HL-60/S4 (cell line): ENCODE results near the gene RWDD2A.
"Not testable (repeated sequence)": the region's sequence is repeated elsewhere in the genome, so short reads cannot be mapped to it uniquely, and the experiment has no call there.

Experiments used
- in situ Hi-C: fragments of 300-500 bp; cut with MboI; formaldehyde crosslinking; loops from 2 replicates; pipeline ENCODE4 v1.14.3; 2022; ENCODE audit warnings: low sequenced_read_pairs

The RWDD2A gene

DNA sequence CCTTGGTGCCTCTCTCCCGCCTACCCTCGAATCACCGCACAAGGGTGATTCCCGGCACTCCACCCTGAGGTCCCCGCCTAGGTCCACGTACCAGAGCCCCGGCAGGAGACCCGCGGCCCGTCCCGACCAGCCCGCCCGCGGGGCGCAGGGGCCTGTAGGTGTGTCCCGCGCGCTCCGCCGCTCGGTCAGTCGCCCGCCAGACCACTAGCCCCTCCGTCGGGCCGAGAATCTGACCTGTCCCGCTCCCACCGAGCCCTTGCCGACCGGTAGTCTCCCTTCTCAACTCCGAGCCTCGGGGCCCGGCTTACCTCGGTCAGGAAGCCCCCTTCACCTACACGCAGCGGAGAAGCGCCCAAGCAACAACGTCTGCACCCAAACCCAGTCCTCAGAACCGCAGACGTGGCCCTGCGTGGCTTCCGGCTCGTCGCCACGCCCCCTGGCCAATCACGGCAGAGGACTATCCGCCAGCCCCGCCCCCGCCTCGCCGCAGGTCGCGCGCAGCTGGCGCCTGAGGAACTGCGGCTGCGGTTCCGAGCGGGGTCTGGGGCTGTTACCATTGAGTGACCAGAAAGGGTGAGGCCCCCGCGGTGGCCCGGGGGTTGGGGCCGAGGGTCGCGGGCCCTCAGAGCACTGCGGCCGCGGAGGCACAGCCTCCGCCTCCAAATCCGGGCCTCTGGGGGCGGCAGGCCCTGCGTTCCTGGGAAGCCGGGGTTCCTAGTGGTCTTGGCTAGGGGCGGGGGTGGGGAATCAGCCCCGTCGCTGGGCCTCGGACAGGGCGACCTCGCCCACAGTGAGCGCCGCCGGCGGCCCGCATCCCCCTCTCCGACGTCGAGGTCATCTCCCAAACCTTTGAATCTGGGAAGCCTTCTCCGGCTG is at the start of gene RWDD2A, which contains the start of gene PGM3:
Gene RWDD2A (plus strand): TSS at position 487 of the 876 bp plus-strand sequence. CDS start 1,095 bp downstream, outside the sequence.
Gene PGM3 (minus strand): TSS at position 395 of the 876 bp plus-strand sequence. CDS start 2,253 bp downstream, outside the sequence.
- in situ Hi-C loops = no loop called here

DNA sequence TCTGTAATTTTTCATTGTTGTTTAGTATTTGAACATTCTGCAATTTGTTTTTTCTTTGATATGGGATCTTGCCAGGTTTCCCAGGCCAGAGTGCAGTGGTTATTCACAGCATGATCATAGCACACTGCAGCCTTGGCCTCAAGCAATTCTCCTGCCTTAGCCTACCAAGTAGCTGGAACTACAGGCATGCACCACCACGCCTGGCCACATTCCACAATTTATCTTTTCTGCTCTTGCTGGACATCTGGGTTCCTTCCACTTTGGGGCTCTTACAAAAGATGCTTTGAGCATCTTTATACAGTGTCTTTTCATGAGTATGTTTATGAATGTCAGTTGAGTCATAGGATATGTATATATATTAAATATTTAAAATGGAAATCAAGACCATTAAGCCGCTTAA is 42.0 kb upstream of the RWDD2A start:
- in situ Hi-C loops = no loop called here

GRCh38 chr6:83152913-83153312 is 40.2 kb upstream of the RWDD2A start:
- in situ Hi-C loops = no loop called here

DNA sequence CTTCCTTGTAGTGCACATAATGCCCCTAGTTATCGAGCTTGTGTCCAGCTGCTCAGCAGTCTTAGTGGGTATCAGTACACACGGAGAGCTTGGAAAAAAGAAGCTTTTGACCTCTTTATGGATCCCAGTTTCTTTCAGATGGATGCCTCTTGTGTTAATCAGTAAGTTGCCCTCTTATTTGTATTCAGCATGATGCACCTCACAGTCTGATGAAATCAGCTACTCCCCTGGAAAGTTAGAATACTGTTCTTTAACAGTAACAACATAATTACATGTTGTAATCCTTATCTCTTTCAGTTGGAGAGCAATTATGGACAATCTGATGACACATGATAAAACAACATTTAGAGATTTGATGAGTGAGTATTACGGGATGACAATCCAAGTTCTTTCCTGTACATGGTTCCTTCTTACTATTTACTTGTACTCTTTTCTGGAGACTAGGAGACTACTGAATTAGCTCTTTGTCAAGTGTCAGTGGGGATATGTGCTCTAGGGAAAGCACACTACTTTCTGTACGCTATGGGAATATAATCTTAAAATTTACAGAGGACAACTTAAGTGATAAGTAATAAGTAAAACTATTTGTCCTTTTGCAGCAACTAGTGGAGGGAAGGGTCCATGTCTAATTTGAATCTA is 39.2 kb upstream of the RWDD2A start:
- in situ Hi-C loops = no loop called here

DNA sequence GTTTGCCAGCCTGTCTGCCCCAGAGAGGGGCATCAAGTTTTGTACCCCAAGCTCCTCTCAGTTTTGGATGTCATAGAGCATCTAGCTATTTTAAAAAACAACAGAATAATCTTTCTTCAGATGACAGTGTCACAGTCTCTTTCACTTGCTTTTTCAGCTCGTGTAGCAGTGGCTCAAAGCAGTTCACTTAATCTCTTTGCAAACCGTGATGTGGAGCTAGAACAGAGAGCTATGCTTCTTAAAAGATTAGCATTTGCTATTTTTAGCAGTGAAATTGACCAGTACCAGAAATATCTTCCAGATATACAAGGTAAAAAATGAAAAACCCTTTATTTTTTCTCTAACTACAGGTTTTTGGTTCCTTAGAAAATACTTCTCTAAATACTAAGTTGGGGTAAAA is 37.4 kb upstream of the RWDD2A start:
- in situ Hi-C loops = no loop called here

- in situ Hi-C loops = no loop called here
Observed at GRCh38 chr6:83160167-83160566, 33.0 kb upstream of the RWDD2A start.

DNA sequence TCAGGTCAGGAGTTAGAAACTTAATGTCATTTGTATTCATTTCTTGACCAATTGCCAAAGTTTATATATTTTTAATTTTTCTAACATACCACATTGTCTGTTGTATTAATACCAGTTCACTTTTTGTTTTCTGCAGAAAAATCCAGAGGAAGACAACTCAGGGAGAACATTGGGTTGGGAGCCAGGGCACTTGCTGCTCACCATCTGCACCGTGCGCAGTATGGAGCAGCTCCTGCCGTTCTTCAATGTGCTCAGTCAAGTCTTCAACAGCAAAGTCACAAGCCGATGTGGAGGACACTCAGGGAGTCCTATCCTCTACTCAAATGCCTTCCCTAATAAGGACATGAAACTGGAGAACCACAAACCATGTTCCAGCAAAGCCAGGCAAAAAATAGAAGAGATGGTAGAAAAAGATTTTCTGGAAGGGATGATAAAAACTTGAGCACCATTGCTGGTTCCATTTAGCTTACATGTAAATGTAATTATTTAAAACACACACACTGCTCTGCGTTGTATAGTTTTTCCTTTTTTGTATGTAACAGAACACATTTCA is 25.4 kb upstream of the RWDD2A start:
- in situ Hi-C loops = no loop called here

GRCh38 chr6:83168556-83168955 is 24.6 kb upstream of the RWDD2A start:
- in situ Hi-C loops = no loop called here

GRCh38 chr6:83169106-83169505 is 24.1 kb upstream of the RWDD2A start:
- in situ Hi-C loops = no loop called here

DNA sequence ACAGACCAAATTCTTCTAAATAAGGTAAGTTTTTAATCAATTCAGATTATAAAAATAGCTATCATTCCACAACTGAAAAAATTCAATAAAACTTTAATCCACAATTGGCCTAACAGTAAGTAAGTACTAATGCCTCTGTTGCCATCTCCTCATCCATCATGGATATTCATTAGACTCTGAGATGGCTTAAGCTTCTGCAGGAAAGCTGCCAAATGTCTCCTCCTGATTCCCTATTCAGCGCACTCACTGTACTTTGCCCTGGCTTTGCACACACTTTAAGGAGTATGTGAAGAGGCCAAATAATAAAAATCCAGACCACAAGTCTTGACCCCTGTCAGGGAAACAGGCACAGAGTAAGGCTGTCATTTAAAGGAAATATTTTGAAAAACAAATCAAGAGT is 23.6 kb upstream of the RWDD2A start:
- in situ Hi-C loops = no loop called here

- in situ Hi-C loops = no loop called here
Observed at GRCh38 chr6:83176246-83176645, 16.9 kb upstream of the RWDD2A start.

GRCh38 chr6:83180426-83180950 is 12.7 kb upstream of the RWDD2A start:
- in situ Hi-C loops = no loop called here

- in situ Hi-C loops = no loop called here
Observed at GRCh38 chr6:83182114-83182513, 11.0 kb upstream of the RWDD2A start.

DNA sequence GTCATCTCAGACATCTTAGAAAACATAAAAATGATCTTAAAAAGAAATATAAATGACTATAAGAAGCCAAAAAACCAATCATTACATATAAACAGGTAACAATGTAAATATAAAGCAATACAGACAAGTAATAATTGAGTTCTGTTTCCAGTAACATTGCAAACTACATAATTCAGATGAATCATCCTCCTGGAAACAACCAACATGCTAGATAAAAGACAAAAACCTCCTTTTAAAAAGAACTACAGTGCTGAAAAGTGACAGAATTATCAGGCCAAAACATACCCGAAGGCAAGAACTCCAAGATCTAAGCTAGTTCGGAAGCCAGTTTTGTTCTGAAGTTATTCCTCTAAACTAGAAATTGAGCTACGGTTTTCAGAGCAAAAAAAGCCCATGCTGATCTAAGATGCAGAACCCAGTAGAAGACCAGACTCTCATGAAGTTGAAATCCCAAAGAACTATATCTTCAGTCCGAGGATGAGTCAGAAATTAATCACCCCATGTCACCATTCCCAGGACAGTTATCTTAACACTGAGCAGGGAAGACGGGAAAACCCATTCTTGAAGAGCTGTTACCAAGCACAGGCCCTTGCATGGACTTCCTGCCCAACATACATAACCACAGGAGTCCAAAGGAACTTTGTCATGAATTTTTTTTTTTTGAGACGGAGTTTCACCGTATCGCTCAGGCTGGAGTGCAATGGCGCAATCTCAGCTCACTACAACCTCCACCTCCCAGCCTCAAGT is 9.9 kb upstream of the RWDD2A start:
- in situ Hi-C loops = no loop called here

GRCh38 chr6:83185096-83185495 is 8.1 kb upstream of the RWDD2A start:
- in situ Hi-C loops = no loop called here

GRCh38 chr6:83188501-83188900 is 4.7 kb upstream of the RWDD2A start:
- in situ Hi-C loops = no loop called here

DNA sequence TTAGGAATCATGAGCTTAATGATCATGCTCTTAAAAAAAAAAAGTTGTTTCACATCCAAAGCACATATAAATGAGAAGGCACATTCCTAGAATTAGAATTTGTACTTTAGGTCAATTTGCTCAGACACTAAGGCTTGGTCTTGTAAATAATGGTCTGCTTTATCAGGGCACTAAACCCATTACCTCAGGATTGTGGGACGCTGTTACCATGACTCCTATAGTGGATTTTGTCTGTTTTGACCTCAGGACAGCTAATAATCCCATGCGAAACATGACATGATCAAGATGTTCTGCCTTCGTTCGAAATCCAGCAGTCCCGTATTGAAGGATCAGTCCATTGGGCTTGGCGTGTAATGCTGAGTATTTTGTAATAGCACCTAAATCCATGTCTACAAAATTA is 2.5 kb upstream of the RWDD2A start:
- in situ Hi-C loops = no loop called here

DNA sequence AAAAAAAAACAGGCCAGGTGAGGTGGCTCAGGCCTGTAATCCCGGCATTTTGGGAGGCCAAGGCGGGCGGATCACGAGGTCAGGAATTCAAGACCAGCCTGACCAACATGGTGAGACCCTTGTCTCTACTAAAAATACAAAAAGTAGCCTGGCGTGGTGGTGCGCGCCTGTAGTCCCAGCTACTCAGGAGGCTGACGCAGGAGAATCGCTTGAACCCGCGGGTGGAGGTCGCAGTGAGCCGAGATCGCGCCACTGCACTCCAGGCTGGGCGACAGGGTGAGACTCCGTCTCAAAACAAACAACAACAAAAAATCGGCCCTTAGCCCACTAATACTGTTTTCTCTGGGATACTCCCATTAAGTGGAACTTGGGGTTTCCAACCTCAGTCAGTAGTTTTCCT is 1.2 kb upstream of the RWDD2A start:
- in situ Hi-C loops = not testable (repeated sequence)

DNA sequence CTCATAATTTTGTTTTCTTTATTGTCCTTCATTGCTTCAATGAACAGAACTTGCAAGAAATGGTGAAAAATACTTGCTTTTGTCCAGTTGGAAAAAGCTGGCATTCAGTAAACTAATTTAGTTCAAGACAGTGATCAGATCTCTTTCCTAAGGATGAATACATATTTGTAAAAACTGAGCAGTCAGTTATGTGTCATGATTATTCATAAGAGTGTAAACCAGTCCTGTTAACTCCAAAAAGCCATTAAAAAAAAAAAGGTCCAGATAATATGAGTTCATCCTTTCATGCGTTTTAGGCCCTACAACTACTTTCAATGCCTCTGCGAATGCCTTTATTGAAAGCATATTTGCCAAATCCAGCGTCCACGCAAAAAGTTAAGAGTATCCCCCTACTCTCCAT is 701 bp upstream of the RWDD2A start:
- in situ Hi-C loops = no loop called here

GRCh38 chr6:83193747-83194566 is 800 bp downstream of the RWDD2A start:
- in situ Hi-C loops = no loop called here
